Kidney (tissue), 14 donors: Measurements from ENCODE around the gene ARL4C. TPM values are rescaled to one million over a fixed set of nuclear protein-coding genes. Genes with fewer than 3 reads are reported as not detected.

Experiments
- DNase-seq, 5 donors: peaks; one replicate each; pipeline ENCODE4 v3.0.0-alpha.2; 2013 to 2020
- FAIRE-seq: peaks from 2 replicates; lab custom pipeline; 2012; peaks lifted over from hg19 to GRCh38; lab: Jason Lieb, UNC
- H3K27ac ChIP-seq, 2 donors: one replicate each; pipeline ENCODE4 v1.7.0; 2013; ENCODE audit warnings: low read depth in 2 of 2, low read length in 2 of 2, inconsistent platforms in 1 of 2
- H3K27me3 ChIP-seq: one replicate; pipeline ENCODE4 v1.7.1; 2013; ENCODE audit warnings: low read length, inconsistent platforms; ENCODE audit not compliant: control insufficient read depth, insufficient read depth
- H3K36me3 ChIP-seq, 3 donors: one replicate each; pipeline versions ENCODE4 v1.7.0 to v1.7.1; 2013; ENCODE audit warnings: low read length in 3 of 3, control low read depth in 1 of 3, inconsistent platforms in 1 of 3; ENCODE audit not compliant: insufficient read depth in 3 of 3, control insufficient read depth in 2 of 3
- H3K4me1 ChIP-seq, 3 donors: one replicate each; pipeline versions ENCODE4 v1.7.0 to v1.7.1; 2013; ENCODE audit warnings: low read length in 3 of 3, inconsistent platforms in 1 of 3, low read depth in 1 of 3; ENCODE audit not compliant: control insufficient read depth in 2 of 3, insufficient read depth in 2 of 3
- H3K4me3 ChIP-seq, 3 donors: one replicate each; pipeline versions ENCODE4 v1.7.0 to v1.8.1; 2013; ENCODE audit warnings: low read length in 3 of 3, control low read depth in 1 of 3, inconsistent platforms in 1 of 3
- H3K9ac ChIP-seq, 3 donors: one replicate each; pipeline versions ENCODE4 v1.7.0 to v1.7.1; 2013; ENCODE audit warnings: low read length in 3 of 3, control low read depth in 1 of 3, inconsistent platforms in 1 of 3
- H3K9me3 ChIP-seq, 3 donors: one replicate each; pipeline versions ENCODE4 v1.7.0 to v1.7.1; 2013; ENCODE audit warnings: low read length in 3 of 3, control low read depth in 1 of 3, inconsistent platforms in 1 of 3; ENCODE audit not compliant: control insufficient read depth in 2 of 3, insufficient read depth in 1 of 3
- intact Hi-C: fragments of 100-400 bp; cut with DNase I; formaldehyde crosslinking; loops from one replicate; pipeline ENCODE4 v1.11.1; 2022
- polyA plus RNA-seq: library from polyadenylated mRNA; stranded (reverse); fragments of 350-450 nt; fragmentation: Illumina TruSeq; extraction: RNeasy Lipid Tissue Mini Kit (QIAGEN cat#74804); gene quantifications from one replicate; pipeline ENCODE4 v1.2.3, GENCODE V29; 2014; ENCODE audit warnings: low read depth, low replicate concordance; ENCODE audit not compliant: insufficient read depth
- total RNA-seq: library from RNA; stranded (reverse); fragmentation: NEBNext Ultra II Directional; extraction: Animal tissue kit (Norgen Biotek cat#: 25700); gene quantifications from one replicate; pipeline ENCODE4 v1.2.1, GENCODE V29; 2021
- TF ChIP-seq, protein P1 (sequence below): IDR thresholded peaks from 3 replicates; pipeline ENCODE4 v1.5.1; 2012; ENCODE audit warnings: mild to moderate bottlenecking, moderate library complexity, borderline replicate concordance; ENCODE audit not compliant: insufficient read depth; ENCODE audit errors: extremely low read depth
- donor health status: control.
- donor health status: control.
- donor health status: control.
- donor health status: control.
- donor health status: control.
- donor health status: DM: yes; HTN: yes; CAD: no.
- donor health status: Normal renal cell carcinoma (clear cell type).

ARL4C gene
- total and polyA plus RNA-seq, 2 donors from 2014 or later: 2.7 to 62.0 TPM

DNA sequence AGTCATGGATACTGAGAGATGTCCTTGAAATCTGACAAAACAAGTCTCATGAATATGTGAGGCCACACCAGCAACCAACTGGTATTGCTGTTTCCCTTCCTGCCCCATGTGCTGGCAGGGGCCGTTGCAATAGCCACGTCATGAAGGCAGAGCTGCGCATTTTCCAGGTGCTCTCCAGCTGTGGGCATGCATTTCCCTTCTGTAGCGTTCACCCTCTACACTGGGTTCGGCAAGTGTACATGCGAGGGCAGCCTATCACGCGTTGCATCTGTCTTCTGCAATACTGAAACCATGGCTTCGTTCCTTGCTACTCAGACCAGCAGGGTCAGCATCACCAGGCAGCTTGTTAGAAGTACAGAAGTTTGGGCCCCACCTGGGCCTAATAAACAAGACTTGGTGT lies 17.4 kb downstream of the ARL4C start:
- TF ChIP-seq, protein P1, sequence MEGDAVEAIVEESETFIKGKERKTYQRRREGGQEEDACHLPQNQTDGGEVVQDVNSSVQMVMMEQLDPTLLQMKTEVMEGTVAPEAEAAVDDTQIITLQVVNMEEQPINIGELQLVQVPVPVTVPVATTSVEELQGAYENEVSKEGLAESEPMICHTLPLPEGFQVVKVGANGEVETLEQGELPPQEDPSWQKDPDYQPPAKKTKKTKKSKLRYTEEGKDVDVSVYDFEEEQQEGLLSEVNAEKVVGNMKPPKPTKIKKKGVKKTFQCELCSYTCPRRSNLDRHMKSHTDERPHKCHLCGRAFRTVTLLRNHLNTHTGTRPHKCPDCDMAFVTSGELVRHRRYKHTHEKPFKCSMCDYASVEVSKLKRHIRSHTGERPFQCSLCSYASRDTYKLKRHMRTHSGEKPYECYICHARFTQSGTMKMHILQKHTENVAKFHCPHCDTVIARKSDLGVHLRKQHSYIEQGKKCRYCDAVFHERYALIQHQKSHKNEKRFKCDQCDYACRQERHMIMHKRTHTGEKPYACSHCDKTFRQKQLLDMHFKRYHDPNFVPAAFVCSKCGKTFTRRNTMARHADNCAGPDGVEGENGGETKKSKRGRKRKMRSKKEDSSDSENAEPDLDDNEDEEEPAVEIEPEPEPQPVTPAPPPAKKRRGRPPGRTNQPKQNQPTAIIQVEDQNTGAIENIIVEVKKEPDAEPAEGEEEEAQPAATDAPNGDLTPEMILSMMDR: no peak
- no peak overlapping the region for H3K27ac ChIP-seq
- no peak overlapping the region for H3K9ac ChIP-seq
- H3K36me3 ChIP-seq: no peaks in the 10 kb centered on the region
- intact Hi-C loops: no loop called here
- no peaks in the 10 kb centered on the region for H3K9me3 ChIP-seq
- H3K4me1 ChIP-seq: no peaks in the 10 kb centered on the region
- H3K27me3 ChIP-seq: no peaks in the 10 kb centered on the region
- H3K4me3 ChIP-seq: no peak overlapping the region
- DNase-seq: no peak
- no peak for FAIRE-seq

DNA sequence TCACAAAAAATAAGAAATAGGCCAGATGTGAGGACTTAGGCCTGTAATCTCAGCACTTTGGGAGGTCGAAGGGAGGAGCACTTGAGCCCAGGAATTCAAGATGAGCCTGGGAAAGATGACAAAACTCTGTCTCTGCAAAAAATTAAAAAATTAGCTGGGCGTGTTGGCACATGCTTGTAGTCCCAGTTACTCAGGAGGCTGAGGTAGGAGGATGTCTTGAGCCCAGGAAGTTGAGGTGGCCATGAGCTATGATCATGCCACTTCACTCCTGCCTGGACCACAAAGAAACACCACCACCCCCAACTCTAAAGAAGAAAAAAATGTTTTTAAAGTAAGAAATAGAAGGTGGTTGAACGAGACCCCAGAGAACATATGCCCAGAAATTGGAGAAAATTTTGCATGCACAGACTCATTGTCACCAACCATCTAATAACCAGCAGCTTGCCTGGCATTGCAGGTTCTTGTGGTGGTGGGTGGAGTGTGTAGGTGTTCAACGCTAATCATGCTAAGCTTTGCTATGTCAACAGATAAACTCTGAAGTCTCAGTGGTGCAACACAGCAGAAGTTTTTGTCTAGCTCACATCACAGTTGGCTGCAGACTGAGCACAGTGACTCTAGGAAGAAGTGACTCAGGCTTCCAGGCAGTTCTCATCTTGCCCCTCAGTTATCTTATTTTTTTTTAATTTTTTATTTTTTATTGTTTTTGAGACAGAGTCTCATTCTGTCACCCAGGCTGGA lies 18.6 kb downstream of the ARL4C start:
- intact Hi-C loops: no loop called here
- Histone ChIP-seq H3K36me3 (no peaks in the 10 kb centered on the region), H3K27me3 (no peaks in the 10 kb centered on the region), H3K4me3 (no peak overlapping the region), H3K4me1 (no peaks in the 10 kb centered on the region), H3K9ac (no peak overlapping the region), H3K9me3 (no peaks in the 10 kb centered on the region), H3K27ac (no peak overlapping the region)
- TF ChIP-seq, protein P1: no peak
- no peak for DNase-seq
- FAIRE-seq: no peak

DNA sequence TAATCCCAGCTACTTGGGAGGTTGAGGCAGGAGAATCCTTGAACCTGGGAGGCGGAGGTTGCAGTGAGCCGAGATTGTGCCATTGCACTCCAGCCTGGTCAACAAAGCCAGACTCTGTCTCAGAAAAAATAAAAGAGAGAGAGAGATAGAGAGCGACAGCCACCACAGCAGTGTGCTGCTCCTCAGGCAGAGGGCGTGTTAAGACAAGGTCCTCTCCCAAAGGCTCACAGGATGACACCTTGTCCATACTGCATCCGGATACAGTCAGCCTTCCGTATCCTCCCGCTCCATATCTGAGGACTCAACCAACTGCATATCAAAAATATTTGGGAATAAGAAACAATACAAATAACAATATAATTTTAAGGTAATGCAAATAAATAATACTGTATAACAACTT lies 20.1 kb downstream of the ARL4C start:
- Histone ChIP-seq H3K4me1 (no peaks in the 10 kb centered on the region), H3K9me3 (peaks cover 0 to 5% (median 0%) of the 10 kb centered on the region in 3 donors), H3K27ac (no peak overlapping the region), H3K27me3 (no peaks in the 10 kb centered on the region), H3K9ac (no peak overlapping the region), H3K4me3 (no peak overlapping the region), H3K36me3 (no peaks in the 10 kb centered on the region)
- TF ChIP-seq, protein P1: no peak
- DNase-seq (no peak), FAIRE-seq (no peak)
- intact Hi-C loops: no loop called here
